ENCODE results near the gene C10orf90.

Gene C10orf90

GRCh38 chr10:126536148-126536547 lies 134.3 kb downstream of the C10orf90 start:
- H3F3A ChIP-seq (ENCODE audit: insufficient read depth): no peaks in the 10 kb centered on the region
- H2AFZ ChIP-seq (ENCODE audit: low read depth, low read length, severe bottlenecking): no peak overlapping the region
- H3K9ac ChIP-seq (ENCODE audit: low read length): no peak overlapping the region
- no peaks in the 10 kb centered on the region for H3K27me3 ChIP-seq (ENCODE audit: low read length)
- H3K4me2 ChIP-seq (ENCODE audit: low read depth, low read length, poor library complexity, severe bottlenecking): no peak overlapping the region
- H3K36me3 ChIP-seq (ENCODE audit: low read length): no peaks in the 10 kb centered on the region
- TF ChIP-seq, protein P1, sequence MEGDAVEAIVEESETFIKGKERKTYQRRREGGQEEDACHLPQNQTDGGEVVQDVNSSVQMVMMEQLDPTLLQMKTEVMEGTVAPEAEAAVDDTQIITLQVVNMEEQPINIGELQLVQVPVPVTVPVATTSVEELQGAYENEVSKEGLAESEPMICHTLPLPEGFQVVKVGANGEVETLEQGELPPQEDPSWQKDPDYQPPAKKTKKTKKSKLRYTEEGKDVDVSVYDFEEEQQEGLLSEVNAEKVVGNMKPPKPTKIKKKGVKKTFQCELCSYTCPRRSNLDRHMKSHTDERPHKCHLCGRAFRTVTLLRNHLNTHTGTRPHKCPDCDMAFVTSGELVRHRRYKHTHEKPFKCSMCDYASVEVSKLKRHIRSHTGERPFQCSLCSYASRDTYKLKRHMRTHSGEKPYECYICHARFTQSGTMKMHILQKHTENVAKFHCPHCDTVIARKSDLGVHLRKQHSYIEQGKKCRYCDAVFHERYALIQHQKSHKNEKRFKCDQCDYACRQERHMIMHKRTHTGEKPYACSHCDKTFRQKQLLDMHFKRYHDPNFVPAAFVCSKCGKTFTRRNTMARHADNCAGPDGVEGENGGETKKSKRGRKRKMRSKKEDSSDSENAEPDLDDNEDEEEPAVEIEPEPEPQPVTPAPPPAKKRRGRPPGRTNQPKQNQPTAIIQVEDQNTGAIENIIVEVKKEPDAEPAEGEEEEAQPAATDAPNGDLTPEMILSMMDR (IDR thresholded peaks at IDR 0.05; ENCODE audit: insufficient read depth, low read length, poor library complexity, severe bottlenecking): no peak
- no peak for TF ChIP-seq EZH2phosphoT487 (conservative IDR thresholded peaks at IDR 0.05; ENCODE audit: low read length)
- H3K27ac ChIP-seq (ENCODE audit: low read depth, low read length): no peak overlapping the region
- H3K79me2 ChIP-seq (ENCODE audit: insufficient read depth, low read length): no peaks in the 10 kb centered on the region
- H4K20me1 ChIP-seq (ENCODE audit: low read depth, low read length): no peaks in the 10 kb centered on the region
- no peaks in the 10 kb centered on the region for H3K9me3 ChIP-seq (ENCODE audit: insufficient read depth, low read length)
- H3K4me3 ChIP-seq (ENCODE audit: insufficient read depth, low read length, poor library complexity, severe bottlenecking): no peak overlapping the region
- H3K9me2 ChIP-seq (replicated peaks; ENCODE audit: insufficient read depth, low read length): no peaks in the 10 kb centered on the region

DNA sequence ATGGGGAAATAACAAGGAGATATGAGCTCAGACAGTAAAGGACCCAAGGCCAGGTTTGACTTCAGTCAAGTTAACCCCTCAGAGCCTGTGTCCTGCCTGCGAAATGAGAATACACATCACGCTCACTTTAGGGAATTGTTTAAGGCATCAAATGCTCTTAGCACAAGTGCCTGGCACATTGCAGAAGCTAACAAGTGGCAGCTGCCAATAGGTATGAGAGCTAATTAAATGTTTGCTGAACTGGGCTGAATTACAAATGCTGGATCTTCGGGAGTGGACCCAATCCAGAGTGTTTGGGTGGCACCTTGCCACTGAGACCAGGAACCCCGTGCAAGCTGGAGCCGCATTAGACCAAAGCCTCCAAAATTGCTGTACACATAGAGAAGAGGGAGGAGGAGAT lies 136.8 kb downstream of the C10orf90 start:
- Histone ChIP-seq H4K20me1 (ENCODE audit: low read depth, low read length) (no peaks in the 10 kb centered on the region), H3K4me3 (ENCODE audit: insufficient read depth, low read length, poor library complexity, severe bottlenecking) (no peak overlapping the region), H3K4me2 (ENCODE audit: low read depth, low read length, poor library complexity, severe bottlenecking) (no peak overlapping the region), H2AFZ (ENCODE audit: low read depth, low read length, severe bottlenecking) (no peak overlapping the region), H3K79me2 (ENCODE audit: insufficient read depth, low read length) (no peaks in the 10 kb centered on the region), H3F3A (ENCODE audit: insufficient read depth) (no peaks in the 10 kb centered on the region), H3K36me3 (ENCODE audit: low read length) (no peaks in the 10 kb centered on the region), H3K9me3 (ENCODE audit: insufficient read depth, low read length) (no peaks in the 10 kb centered on the region), H3K9me2 (replicated peaks; ENCODE audit: insufficient read depth, low read length) (no peaks in the 10 kb centered on the region), H3K27ac (ENCODE audit: low read depth, low read length) (no peak overlapping the region), H3K27me3 (ENCODE audit: low read length) (no peaks in the 10 kb centered on the region), H3K9ac (ENCODE audit: low read length) (no peak overlapping the region)
- TF ChIP-seq, protein P1 (IDR thresholded peaks at IDR 0.05; ENCODE audit: insufficient read depth, low read length, poor library complexity, severe bottlenecking): no peak
- TF ChIP-seq EZH2phosphoT487 (conservative IDR thresholded peaks at IDR 0.05; ENCODE audit: low read length): no peak

DNA sequence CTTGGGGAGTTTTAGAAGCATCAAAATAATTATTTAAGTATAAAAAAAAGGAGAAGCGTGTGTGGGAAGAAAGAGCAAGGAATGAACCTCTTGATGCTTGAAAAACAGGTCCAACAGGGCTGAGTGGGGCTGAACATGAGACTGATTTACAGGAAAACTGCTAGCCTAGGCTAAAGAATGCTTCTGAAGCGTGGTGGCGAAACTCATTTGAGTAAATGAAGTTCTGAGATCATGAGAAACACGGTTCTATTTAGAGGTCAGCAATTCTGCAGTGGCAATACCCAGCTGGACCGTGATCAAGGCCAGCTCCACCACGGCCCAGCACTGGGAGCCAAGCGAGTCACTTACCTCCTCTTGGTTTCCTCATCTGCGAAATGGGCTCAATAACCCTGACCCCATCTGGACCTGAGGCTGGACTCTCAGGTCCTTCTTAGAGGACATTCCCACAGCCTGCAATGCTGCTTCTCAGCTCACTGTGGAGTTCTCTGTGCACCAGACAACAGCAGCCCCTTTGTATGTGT lies 142.1 kb downstream of the C10orf90 start:
- Histone ChIP-seq H3K4me3 (ENCODE audit: insufficient read depth, low read length, poor library complexity, severe bottlenecking) (no peak overlapping the region), H3K27me3 (ENCODE audit: low read length) (no peaks in the 10 kb centered on the region), H4K20me1 (ENCODE audit: low read depth, low read length) (no peaks in the 10 kb centered on the region), H3K9me3 (ENCODE audit: insufficient read depth, low read length) (no peaks in the 10 kb centered on the region), H3K79me2 (ENCODE audit: insufficient read depth, low read length) (no peaks in the 10 kb centered on the region), H3K4me2 (ENCODE audit: low read depth, low read length, poor library complexity, severe bottlenecking) (no peak overlapping the region), H3K36me3 (ENCODE audit: low read length) (no peaks in the 10 kb centered on the region), H3K9ac (ENCODE audit: low read length) (no peak overlapping the region), H2AFZ (ENCODE audit: low read depth, low read length, severe bottlenecking) (no peak overlapping the region), H3F3A (ENCODE audit: insufficient read depth) (no peaks in the 10 kb centered on the region), H3K27ac (ENCODE audit: low read depth, low read length) (no peak overlapping the region), H3K9me2 (replicated peaks; ENCODE audit: insufficient read depth, low read length) (no peaks in the 10 kb centered on the region)
- TF ChIP-seq, protein P1 (IDR thresholded peaks at IDR 0.05; ENCODE audit: insufficient read depth, low read length, poor library complexity, severe bottlenecking): no peak
- no peak for TF ChIP-seq EZH2phosphoT487 (conservative IDR thresholded peaks at IDR 0.05; ENCODE audit: low read length)

Measured in SU-DHL-6 (cell line).